HEK293 (cell line): ENCODE results near the gene CYB5R3.

Experiments
- CTCF ChIA-PET: fragments of 350-600 bp; formaldehyde crosslinking; extraction: SDS; loops from one replicate; lab custom pipeline; 2021; ENCODE audit warnings: antibody characterized with exemption; lab: Yijun Ruan, JAX
- POLR2A ChIA-PET: fragments of 300-600 bp; formaldehyde crosslinking; extraction: SDS; loops from one replicate; lab custom pipeline; 2020; ENCODE audit warnings: antibody characterized with exemption, inconsistent platforms; lab: Yijun Ruan, JAX
- H3K27ac ChIP-seq: fragments of 200-500 bp; sonication (Bioruptor generic); 2 replicates; pipeline ENCODE4 v1.5.1; 2014; ENCODE audit warnings: low read depth, low read length, control low read depth, inconsistent platforms; ENCODE audit errors: extremely low read depth
- H3K36me3 ChIP-seq, 2 experiments: fragments of 200-500 bp in 1 of 2; sonication (Bioruptor generic) in 1 of 2; 1 replicate in 1 of 2; 2 replicates in 1 of 2; pipeline ENCODE4 v1.5.1; 2014 to 2017; ENCODE audit warnings: inconsistent platforms in 2 of 2, low read length in 2 of 2; ENCODE audit not compliant: control insufficient read depth in 2 of 2, insufficient read depth in 1 of 2
- H3K4me1 ChIP-seq: fragments of 200-500 bp; sonication (Bioruptor generic); 2 replicates; pipeline ENCODE4 v1.5.1; 2014; ENCODE audit warnings: mild to moderate bottlenecking, low read length, inconsistent platforms; ENCODE audit not compliant: control insufficient read depth, insufficient read depth
- H3K4me3 ChIP-seq: 2 replicates; pipeline ENCODE4 v1.5.1; 2011; ENCODE audit warnings: low read depth, mild to moderate bottlenecking, control low read depth, low read length, moderate library complexity
- H3K9me3 ChIP-seq: fragments of 200-500 bp; sonication (Bioruptor generic); 2 replicates; pipeline ENCODE4 v1.5.1; 2014; ENCODE audit warnings: low read depth, low read length, inconsistent platforms; ENCODE audit not compliant: control insufficient read depth, insufficient read depth
- IKZF3 ChIP-seq: fragments of 450-650 bp; IDR thresholded peaks from 2 replicates; pipeline ENCODE4 v1.5.0; 2018; ENCODE audit warnings: missing biosample characterization, mild to moderate bottlenecking, missing genetic modification characterization, moderate library complexity
- KLF9 ChIP-seq: fragments of 450-650 bp; formaldehyde crosslinking; IDR thresholded peaks from 2 replicates; pipeline ENCODE4 v1.5.1; 2016; ENCODE audit warnings: missing biosample characterization, missing genetic modification characterization, low read depth
- OSR2 ChIP-seq: fragments of 450-650 bp; formaldehyde crosslinking; IDR thresholded peaks from 2 replicates; pipeline ENCODE4 v1.5.1; 2016; ENCODE audit warnings: missing biosample characterization, missing genetic modification characterization
- PRDM10 ChIP-seq: fragments of 450-650 bp; formaldehyde crosslinking; IDR thresholded peaks from 2 replicates; pipeline ENCODE4 v1.5.1; 2016; ENCODE audit warnings: missing biosample characterization, missing genetic modification characterization
- SALL2 ChIP-seq: fragments of 450-650 bp; formaldehyde crosslinking; IDR thresholded peaks from 2 replicates; pipeline ENCODE4 v1.5.0; 2017; ENCODE audit warnings: missing biosample characterization, mild to moderate bottlenecking, missing genetic modification characterization, borderline replicate concordance
- SP2 ChIP-seq: fragments of 450-650 bp; formaldehyde crosslinking; IDR thresholded peaks from 2 replicates; pipeline ENCODE4 v1.5.1; 2016; ENCODE audit warnings: missing biosample characterization, missing genetic modification characterization
- ZBTB10 ChIP-seq: fragments of 450-650 bp; formaldehyde crosslinking; IDR thresholded peaks from 2 replicates; pipeline ENCODE4 v1.5.1; 2016; ENCODE audit warnings: missing biosample characterization, missing genetic modification characterization
- ZBTB17 ChIP-seq: fragments of 450-650 bp; formaldehyde crosslinking; IDR thresholded peaks from 2 replicates; pipeline ENCODE4 v1.5.1; 2016; ENCODE audit warnings: missing biosample characterization, missing genetic modification characterization
- ZFHX2 ChIP-seq: fragments of 450-650 bp; formaldehyde crosslinking; conservative IDR thresholded peaks from 2 replicates; pipeline ENCODE4 v1.5.1; 2016; ENCODE audit warnings: missing biosample characterization, missing genetic modification characterization
- ZNF10 ChIP-seq: fragments of 450-650 bp; formaldehyde crosslinking; IDR thresholded peaks from 2 replicates; pipeline ENCODE4 v1.5.1; 2017; ENCODE audit warnings: missing biosample characterization, missing genetic modification characterization
- ZNF121 ChIP-seq: fragments of 450-650 bp; formaldehyde crosslinking; IDR thresholded peaks from 2 replicates; pipeline ENCODE4 v1.5.1; 2016; ENCODE audit warnings: missing biosample characterization, missing genetic modification characterization
- ZNF341 ChIP-seq: fragments of 450-650 bp; formaldehyde crosslinking; IDR thresholded peaks from 2 replicates; pipeline ENCODE4; 2016; ENCODE audit warnings: low read depth, missing biosample characterization, missing genetic modification characterization
- ZNF366 ChIP-seq: fragments of 450-650 bp; formaldehyde crosslinking; conservative IDR thresholded peaks from 2 replicates; pipeline ENCODE4 v1.5.1; 2016; ENCODE audit warnings: missing biosample characterization, missing genetic modification characterization
- ZNF416 ChIP-seq: fragments of 450-650 bp; formaldehyde crosslinking; IDR thresholded peaks from 2 replicates; pipeline ENCODE4 v1.5.1; 2016; ENCODE audit warnings: missing biosample characterization, missing genetic modification characterization
- ZNF510 ChIP-seq: fragments of 450-650 bp; formaldehyde crosslinking; IDR thresholded peaks from 2 replicates; pipeline ENCODE4 v1.5.1; 2018; ENCODE audit warnings: mild to moderate bottlenecking, missing genetic modification characterization, missing biosample characterization; ENCODE audit not compliant: insufficient replicate concordance
- ZNF692 ChIP-seq: fragments of 450-650 bp; formaldehyde crosslinking; IDR thresholded peaks from 2 replicates; pipeline ENCODE4 v1.5.1; 2016; ENCODE audit warnings: missing biosample characterization, missing genetic modification characterization
- TF ChIP-seq, protein P1 (sequence below): fragments of 450-650 bp; formaldehyde crosslinking; optimal IDR thresholded peaks from 2 replicates; pipeline ENCODE3; 2016; ENCODE audit warnings: missing biosample characterization, mild to moderate bottlenecking, missing genetic modification characterization

CYB5R3 gene

DNA sequence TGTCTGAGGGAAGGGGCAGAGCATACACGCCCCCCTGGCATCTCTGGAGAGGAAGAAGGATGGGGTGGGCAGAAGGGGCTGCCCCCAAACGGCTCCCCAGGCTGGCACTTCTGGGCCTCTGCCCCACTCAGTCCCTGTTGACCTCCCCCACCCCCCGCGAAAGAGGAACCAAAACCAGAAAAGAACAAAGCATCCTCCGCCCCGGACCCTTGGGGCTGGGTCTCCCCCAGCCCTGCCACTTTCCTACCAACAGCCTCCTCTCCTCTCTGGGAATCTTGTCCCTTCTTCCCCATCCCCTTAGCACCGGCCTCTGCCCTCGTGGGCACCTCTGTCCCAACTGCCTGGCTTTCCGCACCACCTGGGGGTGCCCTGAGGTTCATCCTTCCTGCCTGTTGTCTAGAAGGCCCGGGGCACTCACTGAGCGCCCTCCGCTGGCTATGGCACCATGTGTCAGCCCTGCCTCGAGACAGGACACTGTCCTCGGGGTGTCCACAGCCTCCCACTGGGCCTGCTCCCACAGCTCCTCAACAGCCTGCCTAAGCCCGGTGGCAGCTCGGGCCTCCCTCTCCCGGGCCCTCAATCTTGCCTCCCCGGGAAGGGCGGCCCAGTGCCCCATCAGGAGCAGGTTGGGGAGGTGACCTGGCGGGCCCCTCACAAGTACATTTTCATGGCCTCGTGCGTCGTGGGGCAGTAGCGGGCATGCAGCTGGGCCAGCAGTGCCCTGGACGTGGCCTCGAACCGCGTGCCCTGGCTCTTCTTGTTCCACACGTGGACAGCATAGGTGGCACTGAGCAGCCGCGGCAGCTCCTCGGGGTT is 43.3 kb upstream of the CYB5R3 start:
- Histone ChIP-seq H3K36me3 (peaks cover 0 to 5% of the 10 kb centered on the region in 2 experiments; a peak in 1 of 3 replicates), H3K4me3 (no peak overlapping the region), H3K27ac (no peak overlapping the region), H3K9me3 (no peaks in the 10 kb centered on the region), H3K4me1 (peaks cover 5% of the 10 kb centered on the region)
- CTCF ChIA-PET: interaction anchor here (0.7 kb wide), 1 partner anchor 147 kb away, joined by 3 read pairs; no protein-coding TSS in a partner anchor
- TF ChIP-seq ZNF510 (tag by site-specific recombination): no peak
- no peak for TF ChIP-seq ZNF10
- POLR2A ChIA-PET: interaction anchor here (1.0 kb wide), 1 partner anchor 12 kb away, joined by 3 read pairs; no protein-coding TSS in a partner anchor

GRCh38 chr22:42691440-42691839 is 42.2 kb upstream of the CYB5R3 start:
- TF ChIP-seq ZFHX2 (tag by site-specific recombination) (0 out of 2 replicates have a peak, but pooled peaks have one; percentile 9), ZNF692 (tag by site-specific recombination) (no peak)
- no peak overlapping the region for H3K27ac ChIP-seq
- H3K36me3 ChIP-seq: peaks cover 0 to 5% of the 10 kb centered on the region in 2 experiments; a peak in 1 of 3 replicates
- H3K4me3 ChIP-seq: no peak overlapping the region
- H3K9me3 ChIP-seq: no peaks in the 10 kb centered on the region
- H3K4me1 ChIP-seq: peaks cover 5% of the 10 kb centered on the region
- ChIA-PET POLR2A (no interaction called here), CTCF (interaction anchor here (0.7 kb wide), 1 partner anchor 91 kb away, joined by 4 read pairs; no protein-coding TSS in a partner anchor)

- Histone ChIP-seq H3K36me3 (peaks cover 0 to 5% of the 10 kb centered on the region in 2 experiments; a peak in 1 of 3 replicates), H3K4me1 (peaks cover 5% of the 10 kb centered on the region), H3K4me3 (peak overlapping the region; percentile 4; the same call in 1 of the 2 replicates), H3K27ac (no peak overlapping the region), H3K9me3 (no peaks in the 10 kb centered on the region)
- POLR2A ChIA-PET: interaction anchor here (0.7 kb wide), 1 partner anchor 326 kb away, joined by 4 read pairs; no protein-coding TSS in a partner anchor
- CTCF ChIA-PET: interaction anchor here (0.6 to 1.4 kb wide), 3 partner anchors 28 to 193 kb away, joined by 3 to 5 read pairs (median 4); no protein-coding TSS in a partner anchor
- TF ChIP-seq SALL2 (tag by site-specific recombination) (no peak), ZNF121 (tag by site-specific recombination) (peak; percentile 90), OSR2 (peak; percentile 90), SP2 (tag by site-specific recombination) (no peak), ZBTB17 (tag by site-specific recombination) (peak; percentile 18; the same call in 1 of the 2 replicates), PRDM10 (tag by site-specific recombination) (peak; percentile 82), ZNF366 (tag by site-specific recombination) (peak; percentile 38; the same call in 1 of the 2 replicates), KLF9 (tag by site-specific recombination) (peak; percentile 75), IKZF3 (tag by site-specific recombination) (peak; percentile 88), ZNF416 (no peak), ZNF341 (tag by site-specific recombination) (peak; percentile 63), ZBTB10 (tag by site-specific recombination) (no peak)
- TF ChIP-seq, protein P1, sequence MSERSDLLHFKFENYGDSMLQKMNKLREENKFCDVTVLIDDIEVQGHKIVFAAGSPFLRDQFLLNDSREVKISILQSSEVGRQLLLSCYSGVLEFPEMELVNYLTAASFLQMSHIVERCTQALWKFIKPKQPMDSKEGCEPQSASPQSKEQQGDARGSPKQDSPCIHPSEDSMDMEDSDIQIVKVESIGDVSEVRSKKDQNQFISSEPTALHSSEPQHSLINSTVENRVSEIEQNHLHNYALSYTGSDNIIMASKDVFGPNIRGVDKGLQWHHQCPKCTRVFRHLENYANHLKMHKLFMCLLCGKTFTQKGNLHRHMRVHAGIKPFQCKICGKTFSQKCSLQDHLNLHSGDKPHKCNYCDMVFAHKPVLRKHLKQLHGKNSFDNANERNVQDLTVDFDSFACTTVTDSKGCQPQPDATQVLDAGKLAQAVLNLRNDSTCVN (tag by site-specific recombination): peak; percentile 14
Observed at GRCh38 chr22:42688241-42689211, 39.3 kb upstream of the CYB5R3 start.
